ENCODE data around the gene TAB2. TPM values are rescaled to one million over a fixed set of nuclear protein-coding genes. Genes with fewer than 3 reads are reported as not detected.

TAB2 gene
- total RNA-seq, 4 donors from 2014 or later: 80.2 to 98.8 (median 91.2) TPM

GRCh38 chr6:149414009-149414408 is 96.5 kb downstream of the TAB2 start:
- WGBS: 75% methylated on average over 4 of the region's 4 CpGs
- H3K27me3 ChIP-seq: no peaks in the 10 kb centered on the region
- DNase-seq (ENCODE audit: extremely low spot score): no peak
- intact Hi-C loops (cut with DNase I): no loop called here
- peaks cover 10 to 24% (median 11%) of the 10 kb centered on the region in 4 donors for H3K36me3 ChIP-seq
- no peak overlapping the region for H3K27ac ChIP-seq (replicated peaks in 1 of 4)
- no peak overlapping the region for H3K4me3 ChIP-seq
- peaks cover 0 to 5% (median 0%) of the 10 kb centered on the region in 4 donors for H3K4me1 ChIP-seq
- TF ChIP-seq POLR2A (IDR thresholded peaks at IDR 0.05; ENCODE audit: low read depth) (no peak), POLR2AphosphoS5 (IDR thresholded peaks at IDR 0.05) (no peak), EP300 (IDR thresholded peaks at IDR 0.05) (no peak), CTCF (IDR thresholded peaks at IDR 0.05) (no peak)
- H3K9me3 ChIP-seq: no peaks in the 10 kb centered on the region

- Histone ChIP-seq H3K4me3 (no peak overlapping the region), H3K27ac (replicated peaks in 1 of 4) (no peak overlapping the region), H3K27me3 (no peaks in the 10 kb centered on the region), H3K4me1 (peaks cover 0 to 5% (median 0%) of the 10 kb centered on the region in 4 donors), H3K36me3 (peaks cover 5 to 17% (median 9%) of the 10 kb centered on the region in 4 donors), H3K9me3 (no peaks in the 10 kb centered on the region)
- intact Hi-C loops (cut with DNase I): no loop called here
- WGBS: 93% methylated on average over 4 of the region's 4 CpGs
- no peak for DNase-seq (ENCODE audit: extremely low spot score)
- TF ChIP-seq POLR2AphosphoS5 (IDR thresholded peaks at IDR 0.05): no peak
Measured at GRCh38 chr6:149414821-149415220, 97.3 kb downstream of the TAB2 start.

GRCh38 chr6:149419696-149420404 is 102.3 kb downstream of the TAB2 start:
- Histone ChIP-seq H3K36me3 (no peaks in the 10 kb centered on the region), H3K27ac (replicated peaks in 1 of 4) (no peak overlapping the region), H3K4me1 (peaks cover 0 to 18% (median 11%) of the 10 kb centered on the region in 4 donors), H3K9me3 (no peaks in the 10 kb centered on the region), H3K4me3 (no peak overlapping the region), H3K27me3 (peaks cover 0 to 3% (median 0%) of the 10 kb centered on the region in 4 donors)
- intact Hi-C loops (cut with DNase I): no loop called here
- TF ChIP-seq CTCF (IDR thresholded peaks at IDR 0.05) (no peak), POLR2A (IDR thresholded peaks at IDR 0.05; ENCODE audit: low read depth) (no peak), EP300 (IDR thresholded peaks at IDR 0.05) (no peak), POLR2AphosphoS5 (IDR thresholded peaks at IDR 0.05) (no peak)
- WGBS: 92% methylated on average over 13 of the region's 13 CpGs
- DNase-seq (ENCODE audit: extremely low spot score): no peak

GRCh38 chr6:149421132-149421531 is 103.6 kb downstream of the TAB2 start:
- Histone ChIP-seq H3K4me1 (peaks cover 0 to 18% (median 11%) of the 10 kb centered on the region in 4 donors), H3K9me3 (no peaks in the 10 kb centered on the region), H3K27ac (replicated peaks in 1 of 4) (no peak overlapping the region), H3K27me3 (peaks cover 0 to 3% (median 0%) of the 10 kb centered on the region in 4 donors), H3K36me3 (no peaks in the 10 kb centered on the region), H3K4me3 (no peak overlapping the region)
- no peak for DNase-seq (ENCODE audit: extremely low spot score)
- TF ChIP-seq POLR2A (IDR thresholded peaks at IDR 0.05; ENCODE audit: low read depth) (no peak), POLR2AphosphoS5 (IDR thresholded peaks at IDR 0.05) (no peak), CTCF (IDR thresholded peaks at IDR 0.05) (no peak), EP300 (IDR thresholded peaks at IDR 0.05) (no peak)
- 79% methylated on average over 5 of the region's 5 CpGs for WGBS
- intact Hi-C loops (cut with DNase I): no loop called here

- TF ChIP-seq EP300 (IDR thresholded peaks at IDR 0.05) (no peak), CTCF (IDR thresholded peaks at IDR 0.05) (no peak), POLR2AphosphoS5 (IDR thresholded peaks at IDR 0.05) (no peak), POLR2A (IDR thresholded peaks at IDR 0.05; ENCODE audit: low read depth) (no peak)
- intact Hi-C loops (cut with DNase I): no loop called here
- WGBS: 95% methylated on average over 4 of the region's 4 CpGs
Measured at GRCh38 chr6:149422581-149422980, 105.1 kb downstream of the TAB2 start.

More at GRCh38 chr6:149422581-149422980, 105.1 kb downstream of the TAB2 start:
- peaks cover 0 to 3% (median 0%) of the 10 kb centered on the region in 4 donors for H3K27me3 ChIP-seq
- H3K36me3 ChIP-seq: no peaks in the 10 kb centered on the region
- H3K4me3 ChIP-seq: no peak overlapping the region
- DNase-seq (ENCODE audit: extremely low spot score): no peak
- H3K4me1 ChIP-seq: peaks cover 0 to 18% (median 11%) of the 10 kb centered on the region in 4 donors
- H3K27ac ChIP-seq (replicated peaks in 1 of 4): no peak overlapping the region
- H3K9me3 ChIP-seq: no peaks in the 10 kb centered on the region

Data from esophagus muscularis mucosa (tissue), 4 donors.